GM12892 (cell line): ENCODE measurements around the gene HNRNPR.
"Not testable (repeated sequence)": the region's sequence is repeated elsewhere in the genome, so short reads cannot be mapped to it uniquely, and the experiment has no call there.

ENCODE experiments used
- POLR2A ChIP-seq: IDR thresholded peaks from 2 replicates; pipeline ENCODE4 v1.6.1; 2011; ENCODE audit warnings: low read depth, low read length, control low read depth
- TAF1 ChIP-seq: IDR thresholded peaks from 2 replicates; pipeline ENCODE4 v1.6.1; 2011; ENCODE audit warnings: low read depth, mild to moderate bottlenecking, control low read depth, low read length, borderline replicate concordance

DNA sequence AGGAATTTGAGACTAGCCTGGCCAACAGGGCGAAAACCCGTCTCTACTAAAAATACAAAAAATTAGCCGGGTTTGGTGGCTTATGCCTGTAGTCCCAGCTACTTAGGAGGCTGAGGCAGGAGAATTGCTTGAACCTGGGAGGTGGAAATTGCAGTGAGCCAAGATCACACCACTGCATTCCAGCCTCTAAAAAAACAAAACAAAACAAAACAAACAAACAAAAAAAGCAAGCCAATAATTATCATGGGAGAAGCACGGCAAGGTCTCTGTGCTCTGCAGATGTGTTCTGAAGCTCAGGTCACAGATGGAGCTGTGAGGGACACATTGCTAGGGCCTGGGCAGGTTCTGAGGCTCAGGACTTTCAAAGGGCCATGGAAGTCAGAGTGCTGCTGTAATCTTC is 36.2 kb upstream of the HNRNPR start:
- TF ChIP-seq POLR2A, TAF1: not testable (repeated sequence)
